Retinal pigment epithelial cell (primary cell): Measurements from ENCODE around the gene ABCA13.

Experiments
- DNase-seq: peaks from one replicate; pipeline ENCODE4 v3.0.0-alpha.2; 2010; ENCODE audit warnings: low read depth
- H3K4me3 ChIP-seq: 2 replicates; pipeline ENCODE4 v1.5.1; 2011; ENCODE audit warnings: mild to moderate bottlenecking, low read length, control low read depth, moderate library complexity
- CTCF ChIP-seq: conservative IDR thresholded peaks from 2 replicates; pipeline ENCODE4 v1.5.1; 2011; ENCODE audit warnings: low read depth, low read length, control low read depth, inconsistent platforms

The ABCA13 gene

DNA sequence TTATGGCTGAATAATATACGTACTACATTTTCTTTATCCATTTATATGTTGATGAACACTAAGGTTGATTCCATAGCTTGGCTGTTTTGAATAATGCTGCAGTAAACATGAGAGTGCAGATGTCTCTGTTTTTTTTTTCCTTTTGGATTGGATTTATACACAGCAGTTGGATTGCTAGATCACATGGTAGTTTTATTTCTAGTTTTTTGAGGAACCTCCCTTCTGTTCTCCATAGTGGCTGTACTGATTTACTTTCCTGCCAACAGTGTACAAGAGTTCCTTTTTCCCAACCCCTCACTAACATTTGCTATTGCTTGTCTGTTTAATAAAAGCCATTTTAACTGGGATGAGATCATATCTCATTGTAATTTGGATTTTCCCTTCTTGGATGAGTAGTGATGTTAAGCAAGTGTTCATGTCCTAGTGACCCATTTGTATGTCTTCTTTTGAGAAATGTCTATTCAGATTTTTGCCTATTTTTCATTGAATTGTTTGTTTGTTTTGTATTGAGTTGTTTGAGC, 36.0 kb downstream of the ABCA13 start:
- no peak overlapping the region for H3K4me3 ChIP-seq
- DNase-seq = no peak
- TF ChIP-seq CTCF = no peak

DNA sequence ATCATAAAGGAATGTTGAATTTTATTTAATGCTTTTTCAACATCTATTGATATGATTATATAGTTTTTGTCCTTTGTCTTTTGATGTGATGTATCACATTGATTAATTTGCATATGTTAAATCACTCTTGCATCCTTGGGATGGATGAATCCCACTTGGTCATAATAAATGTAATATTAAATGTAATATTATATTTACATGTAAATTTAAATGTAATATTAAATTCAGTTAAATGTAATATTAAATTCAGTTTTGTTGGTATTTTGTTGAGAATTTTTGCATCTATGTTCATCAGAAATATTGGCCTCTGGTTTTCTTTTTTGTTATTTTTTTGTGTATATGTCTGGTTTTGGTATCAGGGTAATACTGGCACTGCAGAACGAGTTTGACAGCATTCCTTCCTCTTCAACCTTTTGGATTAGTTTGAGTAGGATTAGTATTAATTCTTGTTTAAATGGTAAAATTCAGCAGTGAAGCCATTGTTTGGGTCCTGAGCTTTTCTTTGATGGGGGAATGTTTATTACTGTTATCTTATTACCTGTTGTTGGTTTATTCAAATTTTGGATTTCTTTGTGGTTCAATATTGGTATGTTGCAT, 37.8 kb downstream of the ABCA13 start:
- H3K4me3 ChIP-seq = no peak overlapping the region
- no peak for DNase-seq
- TF ChIP-seq CTCF = no peak

DNA sequence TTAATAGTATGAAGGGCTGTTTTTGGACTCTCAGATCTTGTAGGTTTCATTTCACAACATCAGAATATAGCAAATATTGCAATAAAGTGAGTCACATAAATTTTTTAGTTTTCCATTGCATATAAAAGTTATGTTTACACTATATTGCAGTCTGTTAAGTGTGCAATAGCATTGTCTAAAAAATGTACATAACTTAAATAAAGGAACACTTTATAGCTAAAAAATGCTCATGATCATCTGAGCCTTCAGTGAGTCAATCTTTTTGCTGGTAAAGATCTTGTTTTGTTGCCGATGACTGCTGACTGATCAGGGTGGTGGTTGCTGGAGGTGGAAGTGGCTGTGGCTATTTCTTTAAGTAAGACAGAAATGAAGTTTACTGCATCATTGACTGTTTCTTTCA, 42.0 kb downstream of the ABCA13 start:
- DNase-seq = no peak
- no peak for TF ChIP-seq CTCF
- H3K4me3 ChIP-seq = no peak overlapping the region

GRCh38 chr7:48217266-48217665, 46.0 kb downstream of the ABCA13 start:
- DNase-seq = no peak
- H3K4me3 ChIP-seq = no peak overlapping the region
- no peak for TF ChIP-seq CTCF

DNA sequence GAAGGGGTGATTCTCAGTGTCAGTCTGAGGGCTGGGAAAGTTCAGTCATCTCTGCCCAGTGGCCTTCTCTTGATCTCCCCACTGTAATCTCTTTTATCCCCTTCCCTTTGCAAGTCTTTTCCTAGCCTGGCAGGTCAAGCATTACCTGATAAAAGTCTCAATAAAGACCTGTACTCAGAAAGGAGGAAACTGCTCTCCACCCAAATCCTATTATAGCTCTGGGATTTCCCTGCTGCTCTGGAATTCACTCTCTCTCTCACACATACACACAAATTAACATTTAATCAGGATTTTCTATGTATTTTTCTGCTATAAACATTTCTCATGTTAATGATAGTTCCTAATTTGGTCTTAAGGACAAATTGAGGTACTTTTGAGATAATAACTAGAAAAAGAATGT, 46.5 kb downstream of the ABCA13 start:
- DNase-seq = no peak
- H3K4me3 ChIP-seq = no peak overlapping the region
- no peak for TF ChIP-seq CTCF

- no peak for DNase-seq
- TF ChIP-seq CTCF = no peak
- no peak overlapping the region for H3K4me3 ChIP-seq
Measured at GRCh38 chr7:48224042-48224441, 52.8 kb downstream of the ABCA13 start.

GRCh38 chr7:48225101-48225500, 53.8 kb downstream of the ABCA13 start:
- no peak for DNase-seq
- TF ChIP-seq CTCF = no peak

More at GRCh38 chr7:48225101-48225500, 53.8 kb downstream of the ABCA13 start:
- no peak overlapping the region for H3K4me3 ChIP-seq
